Vagina (tissue), 2 donors: ENCODE results near the gene DTL.

Experiments
- CTCF ChIP-seq, 3 experiments: fragments of 450-650 bp in 2 of 3; fragments of 200-600 bp in 1 of 3; sonication (generic) in 1 of 3; IDR thresholded peaks; one replicate each; pipeline ENCODE4 v1.5.1; 2017 to 2019; ENCODE audit warnings: antibody characterized with exemption in 3 of 3, mild to moderate bottlenecking in 2 of 3, moderate library complexity in 2 of 3
- POLR2A ChIP-seq, 2 donors: fragments of 450-650 bp; IDR thresholded peaks; one replicate each; pipeline ENCODE4 v1.6.1; 2017; ENCODE audit warnings: antibody characterized with exemption in 2 of 2, mild to moderate bottlenecking in 2 of 2, moderate library complexity in 2 of 2

GRCh38 chr1:212035835-212036605 lies 472 bp downstream of the DTL start:
- TF ChIP-seq CTCF (IDR thresholded peaks at IDR 0.05) (no peak), POLR2A (IDR thresholded peaks at IDR 0.05) (no peak)
